Stomach (tissue), 4 donors: ENCODE results near the gene ERCC4.

Experiments used
- POLR2A ChIP-seq, 4 donors: fragments of 450-650 bp; IDR thresholded peaks; one replicate each; pipeline ENCODE4 v1.6.1; 2016; ENCODE audit warnings: antibody characterized with exemption in 4 of 4, control low read depth in 2 of 4, mild to moderate bottlenecking in 1 of 4, moderate library complexity in 1 of 4
- TF ChIP-seq, protein P1 (sequence below), 7 experiments: fragments of 450-650 bp in 4 of 7; fragments of 200-600 bp in 3 of 7; sonication (generic) in 3 of 7; IDR thresholded peaks; one replicate each; pipeline ENCODE4 v1.5.1; 2016 to 2019; ENCODE audit warnings: antibody characterized with exemption in 7 of 7, control low read depth in 2 of 7, mild to moderate bottlenecking in 1 of 7

DNA sequence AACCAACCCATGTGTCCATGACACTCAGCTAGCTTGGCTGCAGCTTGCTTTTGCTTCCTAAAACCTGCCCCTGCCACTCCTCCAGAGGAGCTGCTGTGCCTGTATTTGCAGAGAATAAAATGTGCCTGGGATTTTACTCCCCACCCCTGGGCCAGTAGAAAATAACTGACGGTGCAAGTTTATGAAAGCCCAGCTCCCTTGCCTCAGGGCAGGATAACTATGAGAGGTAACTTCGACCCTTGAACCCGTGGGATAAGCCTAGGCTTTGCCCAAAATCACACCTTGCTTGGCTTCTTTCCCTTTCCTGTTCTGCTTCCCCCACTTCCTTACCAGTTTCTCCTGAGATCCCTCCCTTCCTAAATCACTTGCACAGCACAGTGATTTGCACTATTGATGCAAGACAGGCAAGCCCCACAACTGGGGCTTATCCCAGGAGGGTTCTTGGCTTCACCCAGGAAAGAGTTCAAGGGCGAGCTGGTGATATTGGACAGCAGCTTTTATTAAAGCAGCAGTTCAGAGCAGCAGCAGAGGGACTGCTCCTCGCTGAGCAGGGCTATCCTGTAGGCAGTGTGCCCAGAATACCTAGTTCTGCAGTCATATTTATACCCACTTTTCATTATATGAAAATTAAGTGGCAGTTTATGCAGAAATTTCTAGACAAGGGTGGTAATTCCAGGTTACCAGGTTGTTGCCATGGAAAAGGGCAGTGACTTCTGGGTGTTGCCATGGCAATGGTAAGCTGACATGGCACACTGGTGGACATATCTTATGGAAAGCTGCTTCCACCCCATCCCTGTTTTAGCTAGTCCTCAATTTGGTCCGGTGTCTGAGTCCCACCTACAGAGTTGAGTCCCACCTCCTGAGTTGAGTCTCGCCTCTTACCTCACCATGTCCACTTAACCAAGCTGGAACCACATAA, 6.3 kb upstream of the ERCC4 start:
- TF ChIP-seq, protein P1, sequence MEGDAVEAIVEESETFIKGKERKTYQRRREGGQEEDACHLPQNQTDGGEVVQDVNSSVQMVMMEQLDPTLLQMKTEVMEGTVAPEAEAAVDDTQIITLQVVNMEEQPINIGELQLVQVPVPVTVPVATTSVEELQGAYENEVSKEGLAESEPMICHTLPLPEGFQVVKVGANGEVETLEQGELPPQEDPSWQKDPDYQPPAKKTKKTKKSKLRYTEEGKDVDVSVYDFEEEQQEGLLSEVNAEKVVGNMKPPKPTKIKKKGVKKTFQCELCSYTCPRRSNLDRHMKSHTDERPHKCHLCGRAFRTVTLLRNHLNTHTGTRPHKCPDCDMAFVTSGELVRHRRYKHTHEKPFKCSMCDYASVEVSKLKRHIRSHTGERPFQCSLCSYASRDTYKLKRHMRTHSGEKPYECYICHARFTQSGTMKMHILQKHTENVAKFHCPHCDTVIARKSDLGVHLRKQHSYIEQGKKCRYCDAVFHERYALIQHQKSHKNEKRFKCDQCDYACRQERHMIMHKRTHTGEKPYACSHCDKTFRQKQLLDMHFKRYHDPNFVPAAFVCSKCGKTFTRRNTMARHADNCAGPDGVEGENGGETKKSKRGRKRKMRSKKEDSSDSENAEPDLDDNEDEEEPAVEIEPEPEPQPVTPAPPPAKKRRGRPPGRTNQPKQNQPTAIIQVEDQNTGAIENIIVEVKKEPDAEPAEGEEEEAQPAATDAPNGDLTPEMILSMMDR (IDR thresholded peaks at IDR 0.05), result no peak
- TF ChIP-seq POLR2A (IDR thresholded peaks at IDR 0.05), result no peak
